Epithelial cell of proximal tubule (primary cell): Measurements from ENCODE around the gene NFYC. TPM values are rescaled to one million over a fixed set of nuclear protein-coding genes. Genes with fewer than 3 reads are reported as not detected.
"Not testable (repeated sequence)": the region's sequence is repeated elsewhere in the genome, so short reads cannot be mapped to it uniquely, and the experiment has no call there.

Source experiments
- DNase-seq: peaks from one replicate; pipeline ENCODE4 v3.0.0-alpha.2; 2011; ENCODE audit warnings: low read depth
- H3K4me3 ChIP-seq: 2 replicates; pipeline ENCODE4 v1.5.1; 2011; ENCODE audit warnings: low read depth, mild to moderate bottlenecking, low read length
- total RNA-seq: library from RNA; depleted of rRNA; stranded (reverse); fragments of >200 nt; gene quantifications from 2 replicates; pipeline ENCODE4 v1.2.3, GENCODE V29; 2015
- TF ChIP-seq, protein P1 (sequence below): conservative IDR thresholded peaks from 2 replicates; pipeline ENCODE4 v1.5.1; 2012; ENCODE audit warnings: low read depth, mild to moderate bottlenecking, low read length

The NFYC gene
- total RNA-seq, 1 donor from 2014 or later, result 50.5 TPM

DNA sequence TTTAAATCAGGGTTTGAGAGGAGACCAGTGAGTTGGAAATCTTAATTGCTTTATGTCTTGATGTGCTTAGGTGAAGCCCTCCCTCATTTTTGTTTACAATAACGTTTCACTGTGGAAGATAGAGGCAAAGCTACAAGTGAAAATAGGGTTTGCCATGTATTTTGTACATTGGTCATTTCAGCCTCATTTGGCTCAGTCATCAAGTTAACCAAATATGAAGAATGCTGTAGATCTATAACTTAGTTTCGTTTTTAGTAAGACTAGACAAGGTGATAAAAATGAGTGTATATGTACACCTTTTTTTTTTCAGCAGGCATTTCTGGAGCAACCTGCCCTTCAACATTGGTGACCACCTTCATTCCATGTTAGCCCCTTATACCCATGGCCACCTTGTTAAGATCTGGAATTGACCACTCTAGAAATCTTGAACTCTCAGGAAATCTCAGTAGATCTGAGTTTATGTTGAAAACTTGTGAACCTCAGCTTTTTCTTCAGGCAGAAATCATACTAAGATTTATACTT is 2.9 kb downstream of the NFYC start:
- DNase-seq, result no peak
- no peak overlapping the region for H3K4me3 ChIP-seq
- TF ChIP-seq, protein P1, sequence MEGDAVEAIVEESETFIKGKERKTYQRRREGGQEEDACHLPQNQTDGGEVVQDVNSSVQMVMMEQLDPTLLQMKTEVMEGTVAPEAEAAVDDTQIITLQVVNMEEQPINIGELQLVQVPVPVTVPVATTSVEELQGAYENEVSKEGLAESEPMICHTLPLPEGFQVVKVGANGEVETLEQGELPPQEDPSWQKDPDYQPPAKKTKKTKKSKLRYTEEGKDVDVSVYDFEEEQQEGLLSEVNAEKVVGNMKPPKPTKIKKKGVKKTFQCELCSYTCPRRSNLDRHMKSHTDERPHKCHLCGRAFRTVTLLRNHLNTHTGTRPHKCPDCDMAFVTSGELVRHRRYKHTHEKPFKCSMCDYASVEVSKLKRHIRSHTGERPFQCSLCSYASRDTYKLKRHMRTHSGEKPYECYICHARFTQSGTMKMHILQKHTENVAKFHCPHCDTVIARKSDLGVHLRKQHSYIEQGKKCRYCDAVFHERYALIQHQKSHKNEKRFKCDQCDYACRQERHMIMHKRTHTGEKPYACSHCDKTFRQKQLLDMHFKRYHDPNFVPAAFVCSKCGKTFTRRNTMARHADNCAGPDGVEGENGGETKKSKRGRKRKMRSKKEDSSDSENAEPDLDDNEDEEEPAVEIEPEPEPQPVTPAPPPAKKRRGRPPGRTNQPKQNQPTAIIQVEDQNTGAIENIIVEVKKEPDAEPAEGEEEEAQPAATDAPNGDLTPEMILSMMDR, result no peak

- no peak overlapping the region for H3K4me3 ChIP-seq
- DNase-seq, result no peak
- TF ChIP-seq, protein P1, result no peak
Observed at GRCh38 chr1:40696294-40696693, 4.8 kb downstream of the NFYC start.

GRCh38 chr1:40697436-40697835 is 5.9 kb downstream of the NFYC start:
- DNase-seq, result no peak
- TF ChIP-seq, protein P1, result no peak
- no peak overlapping the region for H3K4me3 ChIP-seq

GRCh38 chr1:40699787-40700186 is 8.3 kb downstream of the NFYC start:
- no peak for DNase-seq
- H3K4me3 ChIP-seq, result no peak overlapping the region
- TF ChIP-seq, protein P1, result no peak

- H3K4me3 ChIP-seq, result no peak overlapping the region
- TF ChIP-seq, protein P1, result no peak
- DNase-seq, result no peak
Observed at GRCh38 chr1:40701684-40702083, 10.2 kb downstream of the NFYC start.

- not testable (repeated sequence) for DNase-seq, H3K4me3 ChIP-seq
Observed at GRCh38 chr1:40702810-40703209, 11.3 kb downstream of the NFYC start.

DNA sequence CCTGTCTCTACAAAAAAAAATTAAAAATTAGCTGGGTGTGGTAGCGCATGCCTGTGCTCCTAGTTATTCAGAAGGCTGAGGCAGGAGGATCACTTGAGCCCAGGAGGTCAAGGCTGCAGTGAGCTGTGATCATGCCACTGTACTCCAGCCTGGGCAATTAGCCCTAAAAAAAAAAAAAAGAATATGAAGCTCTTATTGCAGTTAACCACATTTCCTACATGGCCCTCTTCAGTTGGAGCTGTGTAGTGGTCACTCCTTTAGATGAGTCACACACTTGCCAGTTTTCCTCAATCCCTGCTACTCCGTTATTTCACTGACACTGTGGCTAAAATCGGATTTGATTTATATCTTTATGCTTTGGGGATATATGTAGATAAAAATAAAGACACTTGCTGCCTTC is 11.8 kb downstream of the NFYC start:
- TF ChIP-seq, protein P1, result no peak
- H3K4me3 ChIP-seq, result no peak overlapping the region
- no peak for DNase-seq
